ENCODE measurements around the gene CELF2.

The CELF2 gene

GRCh38 chr10:11149807-11150141 is 132.1 kb downstream of the CELF2 start:
- no peak overlapping the region for H3K4me3 ChIP-seq (ENCODE audit: low read depth, low read length)
- TF ChIP-seq CTCF (IDR thresholded peaks at IDR 0.05; ENCODE audit: low read depth, low read length, missing control alignments) = no peak

GRCh38 chr10:11150231-11150731 is 132.6 kb downstream of the CELF2 start:
- H3K4me3 ChIP-seq (ENCODE audit: low read depth, low read length) = no peak overlapping the region
- DNase-seq (ENCODE audit: low read depth) = no peak
- TF ChIP-seq CTCF (IDR thresholded peaks at IDR 0.05; ENCODE audit: low read depth, low read length, missing control alignments) = no peak
- in situ Hi-C loops (cut with HindIII; ENCODE audit: low sequenced_read_pairs) = no loop called here

More at GRCh38 chr10:11149807-11150141, 132.1 kb downstream of the CELF2 start:
- in situ Hi-C loops (cut with HindIII; ENCODE audit: low sequenced_read_pairs) = no loop called here
- DNase-seq (ENCODE audit: low read depth) = no peak

- in situ Hi-C loops (cut with HindIII; ENCODE audit: low sequenced_read_pairs) = no loop called here
Observed at GRCh38 chr10:11150879-11151415, 133.3 kb downstream of the CELF2 start.

GRCh38 chr10:11152801-11153200 is 135.1 kb downstream of the CELF2 start:
- DNase-seq (ENCODE audit: low read depth) = no peak
- no peak for TF ChIP-seq CTCF (IDR thresholded peaks at IDR 0.05; ENCODE audit: low read depth, low read length, missing control alignments)
- in situ Hi-C loops (cut with HindIII; ENCODE audit: low sequenced_read_pairs) = no loop called here
- no peak overlapping the region for H3K4me3 ChIP-seq (ENCODE audit: low read depth, low read length)

More at GRCh38 chr10:11150879-11151415, 133.3 kb downstream of the CELF2 start:
- no peak overlapping the region for H3K4me3 ChIP-seq (ENCODE audit: low read depth, low read length)
- DNase-seq (ENCODE audit: low read depth) = no peak
- TF ChIP-seq CTCF (IDR thresholded peaks at IDR 0.05; ENCODE audit: low read depth, low read length, missing control alignments) = no peak

- TF ChIP-seq CTCF (IDR thresholded peaks at IDR 0.05; ENCODE audit: low read depth, low read length, missing control alignments) = no peak
- in situ Hi-C loops (cut with HindIII; ENCODE audit: low sequenced_read_pairs) = no loop called here
- no peak overlapping the region for H3K4me3 ChIP-seq (ENCODE audit: low read depth, low read length)
- DNase-seq (ENCODE audit: low read depth) = no peak
Observed at GRCh38 chr10:11153245-11153644, 135.6 kb downstream of the CELF2 start.

- DNase-seq (ENCODE audit: low read depth) = no peak
- TF ChIP-seq CTCF (IDR thresholded peaks at IDR 0.05; ENCODE audit: low read depth, low read length, missing control alignments) = no peak
- H3K4me3 ChIP-seq (ENCODE audit: low read depth, low read length) = no peak overlapping the region
- in situ Hi-C loops (cut with HindIII; ENCODE audit: low sequenced_read_pairs) = no loop called here
Observed at GRCh38 chr10:11153766-11154165, 136.1 kb downstream of the CELF2 start.
